OCI-LY1 (cell line): Measurements from ENCODE around the gene SRCIN1.

Source experiments
- H2AFZ ChIP-seq: fragments of 200-600 bp; sonication (generic), shearing (Covaris generic); 2 replicates; pipeline ENCODE4 v1.6.0; 2014; ENCODE audit warnings: antibody characterized with exemption, mild to moderate bottlenecking, low read length
- H3F3A ChIP-seq: fragments of 200-600 bp; sonication (generic), shearing (Covaris generic); 2 replicates; pipeline ENCODE4 v1.6.0; 2014; ENCODE audit warnings: mild to moderate bottlenecking, antibody characterized with exemption, low read length, moderate library complexity; ENCODE audit not compliant: insufficient read depth
- H3K27ac ChIP-seq: fragments of 200-600 bp; sonication (generic); 2 replicates; pipeline ENCODE4 v1.5.1; 2014; ENCODE audit warnings: low read length, mixed run types, mild to moderate bottlenecking, low read depth; ENCODE audit not compliant: poor library complexity, severe bottlenecking
- H3K27me3 ChIP-seq: fragments of 200-600 bp; sonication (generic); 2 replicates; pipeline ENCODE4 v1.6.0; 2014; ENCODE audit warnings: antibody characterized with exemption, mild to moderate bottlenecking, low read length, moderate library complexity; ENCODE audit not compliant: insufficient read depth
- H3K36me3 ChIP-seq: fragments of 200-600 bp; sonication (generic); 2 replicates; pipeline ENCODE4 v1.6.1; 2014; ENCODE audit warnings: mild to moderate bottlenecking, antibody characterized with exemption, low read length, moderate library complexity, mixed read lengths; ENCODE audit not compliant: insufficient read depth
- H3K4me1 ChIP-seq: fragments of 200-600 bp; sonication (generic); 2 replicates; pipeline ENCODE4 v1.5.1; 2014; ENCODE audit warnings: mild to moderate bottlenecking, low read length, moderate library complexity; ENCODE audit not compliant: insufficient read depth, severe bottlenecking
- H3K4me2 ChIP-seq: fragments of 200-600 bp; sonication (generic), shearing (Covaris generic); 2 replicates; pipeline ENCODE4 v1.6.1; 2014; ENCODE audit warnings: low read length
- H3K4me3 ChIP-seq: fragments of 200-600 bp; sonication (generic); 2 replicates; pipeline ENCODE4 v1.5.1; 2014; ENCODE audit warnings: low read length, low read depth, mild to moderate bottlenecking, mixed read lengths; ENCODE audit not compliant: poor library complexity, severe bottlenecking
- H3K79me2 ChIP-seq: fragments of 200-600 bp; shearing (Covaris generic); 2 replicates; pipeline ENCODE4 v1.6.1; 2016; ENCODE audit warnings: mixed run types, low read length, mixed read lengths; ENCODE audit not compliant: insufficient read depth
- H3K9ac ChIP-seq: fragments of 200-600 bp; sonication (generic), shearing (Covaris generic); 2 replicates; pipeline ENCODE4 v1.6.1; 2014; ENCODE audit warnings: mild to moderate bottlenecking, low read length, mixed read lengths
- H3K9me2 ChIP-seq: fragments of 200-600 bp; sonication (generic), shearing (Covaris generic); 2 replicates; pipeline ENCODE4 v1.6.1; 2014; ENCODE audit warnings: low read depth, mild to moderate bottlenecking, low read length, mixed read lengths
- H3K9me3 ChIP-seq: fragments of 200-600 bp; shearing (Covaris generic); 2 replicates; pipeline ENCODE4 v1.6.1; 2014; ENCODE audit warnings: low read length, mixed read lengths
- H4K20me1 ChIP-seq: fragments of 200-600 bp; sonication (generic), shearing (Covaris generic); 2 replicates; pipeline ENCODE4 v1.6.0; 2016; ENCODE audit warnings: mild to moderate bottlenecking, low read length; ENCODE audit not compliant: insufficient read depth
- EZH2 ChIP-seq: fragments of 200-600 bp; sonication (generic), shearing (Covaris generic); IDR thresholded peaks from 2 replicates; pipeline ENCODE4 v1.8.0; 2017; ENCODE audit warnings: borderline replicate concordance, mixed run types, mild to moderate bottlenecking, antibody characterized with exemption, low read length, moderate library complexity, mixed read lengths
- TF ChIP-seq, protein P1 (sequence below): fragments of 200-600 bp; sonication (generic), shearing (Covaris generic); IDR thresholded peaks from 2 replicates; pipeline ENCODE4 v1.5.1; 2017; ENCODE audit warnings: mild to moderate bottlenecking, antibody characterized with exemption, low read length, moderate library complexity, mixed read lengths

The SRCIN1 gene

DNA sequence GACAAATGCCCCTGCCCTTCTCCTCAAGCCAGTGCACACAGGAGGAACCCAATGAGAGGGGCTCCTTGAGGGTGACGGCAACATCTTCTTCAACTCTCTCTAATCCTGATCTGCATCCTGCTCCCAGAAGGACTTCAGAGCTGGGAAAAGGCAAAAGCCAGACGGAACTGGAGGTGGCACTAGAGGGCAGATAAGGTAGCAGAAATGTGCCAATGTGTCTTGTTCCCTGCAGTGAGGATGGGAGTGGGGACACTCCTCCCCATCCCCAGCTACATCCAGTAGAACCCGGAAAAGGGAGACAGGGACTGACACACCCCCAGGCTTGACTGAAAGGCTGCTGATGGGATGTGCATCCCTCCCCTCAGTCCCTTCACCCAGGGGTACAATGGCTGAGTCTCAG lies 28.5 kb downstream of the SRCIN1 start:
- TF ChIP-seq, protein P1, sequence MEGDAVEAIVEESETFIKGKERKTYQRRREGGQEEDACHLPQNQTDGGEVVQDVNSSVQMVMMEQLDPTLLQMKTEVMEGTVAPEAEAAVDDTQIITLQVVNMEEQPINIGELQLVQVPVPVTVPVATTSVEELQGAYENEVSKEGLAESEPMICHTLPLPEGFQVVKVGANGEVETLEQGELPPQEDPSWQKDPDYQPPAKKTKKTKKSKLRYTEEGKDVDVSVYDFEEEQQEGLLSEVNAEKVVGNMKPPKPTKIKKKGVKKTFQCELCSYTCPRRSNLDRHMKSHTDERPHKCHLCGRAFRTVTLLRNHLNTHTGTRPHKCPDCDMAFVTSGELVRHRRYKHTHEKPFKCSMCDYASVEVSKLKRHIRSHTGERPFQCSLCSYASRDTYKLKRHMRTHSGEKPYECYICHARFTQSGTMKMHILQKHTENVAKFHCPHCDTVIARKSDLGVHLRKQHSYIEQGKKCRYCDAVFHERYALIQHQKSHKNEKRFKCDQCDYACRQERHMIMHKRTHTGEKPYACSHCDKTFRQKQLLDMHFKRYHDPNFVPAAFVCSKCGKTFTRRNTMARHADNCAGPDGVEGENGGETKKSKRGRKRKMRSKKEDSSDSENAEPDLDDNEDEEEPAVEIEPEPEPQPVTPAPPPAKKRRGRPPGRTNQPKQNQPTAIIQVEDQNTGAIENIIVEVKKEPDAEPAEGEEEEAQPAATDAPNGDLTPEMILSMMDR = no peak
- no peak for TF ChIP-seq EZH2
- Histone ChIP-seq H2AFZ (no peak overlapping the region), H3K4me2 (no peak overlapping the region), H3K27ac (no peak overlapping the region), H3F3A (no peaks in the 10 kb centered on the region), H4K20me1 (no peaks in the 10 kb centered on the region), H3K9me3 (no peaks in the 10 kb centered on the region), H3K9ac (no peak overlapping the region), H3K4me1 (no peaks in the 10 kb centered on the region), H3K27me3 (0 out of 2 replicates have a peak, but pooled peaks cover 3% of the 10 kb centered on the region), H3K36me3 (no peaks in the 10 kb centered on the region), H3K9me2 (no peaks in the 10 kb centered on the region), H3K4me3 (no peak overlapping the region), H3K79me2 (no peaks in the 10 kb centered on the region)

DNA sequence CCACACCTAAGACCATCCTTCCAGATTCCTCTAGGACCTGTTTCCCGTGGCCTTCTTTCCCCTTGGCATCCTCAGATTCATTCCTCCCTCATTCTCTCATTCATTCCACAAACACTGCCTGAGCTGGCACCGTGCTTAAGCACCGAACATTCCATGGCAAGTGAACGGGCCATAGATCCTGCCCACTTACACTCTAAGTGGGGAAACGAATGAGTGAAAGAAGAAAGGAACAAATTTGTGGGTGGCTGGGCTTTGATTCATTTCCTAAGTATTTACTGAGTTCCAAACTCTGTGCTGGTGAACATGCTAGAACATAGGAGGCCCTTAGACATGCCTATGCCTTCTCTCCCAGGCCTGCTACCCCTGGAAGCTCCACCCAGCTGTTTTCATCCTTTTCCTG lies 30.0 kb downstream of the SRCIN1 start:
- no peak for TF ChIP-seq EZH2
- TF ChIP-seq, protein P1 = no peak

DNA sequence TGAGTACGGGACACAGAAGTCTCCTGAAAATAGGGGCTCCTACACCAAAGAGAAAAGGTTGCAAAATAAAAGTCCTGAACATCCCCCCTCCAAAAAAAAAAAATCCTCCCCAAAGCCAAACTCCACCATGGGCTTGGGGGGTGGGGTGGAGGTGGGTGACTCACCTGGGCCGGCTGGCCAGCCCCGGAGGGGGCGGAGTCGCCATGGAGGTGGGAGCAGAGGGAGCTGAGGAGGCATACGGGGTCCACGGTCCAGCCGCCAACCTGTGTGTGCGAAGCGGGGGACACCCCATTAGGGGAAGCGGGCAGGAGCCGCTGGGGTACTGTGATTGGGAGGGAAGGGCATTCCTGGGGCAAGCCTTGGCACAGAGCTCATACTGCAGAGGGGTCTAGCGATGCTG lies 31.0 kb downstream of the SRCIN1 start:
- no peaks in the 10 kb centered on the region for H3K9me2 ChIP-seq
- no peaks in the 10 kb centered on the region for H3K36me3 ChIP-seq
- H3F3A ChIP-seq = no peaks in the 10 kb centered on the region
- no peaks in the 10 kb centered on the region for H3K9me3 ChIP-seq
- H2AFZ ChIP-seq = no peak overlapping the region
- no peaks in the 10 kb centered on the region for H3K4me1 ChIP-seq
- no peaks in the 10 kb centered on the region for H4K20me1 ChIP-seq
- no peak overlapping the region for H3K9ac ChIP-seq
- no peak overlapping the region for H3K27ac ChIP-seq
- H3K27me3 ChIP-seq = peaks cover 3% of the 10 kb centered on the region; the same call in 1 of the 2 replicates
- H3K4me3 ChIP-seq = no peak overlapping the region
- H3K4me2 ChIP-seq = no peak overlapping the region
- H3K79me2 ChIP-seq = no peaks in the 10 kb centered on the region
- TF ChIP-seq, protein P1 = no peak
- TF ChIP-seq EZH2 = no peak

More for the DNA sequence above, 30.0 kb downstream of the SRCIN1 start:
- Histone ChIP-seq H3K9ac (no peak overlapping the region), H2AFZ (no peak overlapping the region), H3K4me1 (no peaks in the 10 kb centered on the region), H3K9me3 (no peaks in the 10 kb centered on the region), H4K20me1 (no peaks in the 10 kb centered on the region), H3F3A (no peaks in the 10 kb centered on the region), H3K9me2 (no peaks in the 10 kb centered on the region), H3K79me2 (no peaks in the 10 kb centered on the region), H3K27ac (no peak overlapping the region), H3K27me3 (peaks cover 3% of the 10 kb centered on the region; the same call in 1 of the 2 replicates), H3K36me3 (no peaks in the 10 kb centered on the region), H3K4me3 (no peak overlapping the region), H3K4me2 (no peak overlapping the region)
